Endodermal cell (in vitro differentiated cells): ENCODE measurements around the gene NRP1. TPM values are rescaled to one million over a fixed set of nuclear protein-coding genes. Genes with fewer than 3 reads are reported as not detected.
"Not testable (repeated sequence)": the region's sequence is repeated elsewhere in the genome, so short reads cannot be mapped to it uniquely, and the experiment has no call there.

ENCODE experiments used
- DNase-seq: peaks from one replicate; pipeline ENCODE4 v3.0.0-alpha.2; 2017
- H3K27ac ChIP-seq: 2 replicates; pipeline ENCODE4 v1.5.1; 2013; ENCODE audit warnings: mild to moderate bottlenecking, low read depth, low read length, moderate library complexity
- H3K27me3 ChIP-seq: 2 replicates; pipeline ENCODE4 v1.6.1; 2013; ENCODE audit warnings: mild to moderate bottlenecking, low read length, moderate library complexity; ENCODE audit not compliant: insufficient read depth, control insufficient read depth, poor library complexity, severe bottlenecking
- H3K36me3 ChIP-seq: 2 replicates; pipeline ENCODE4 v1.7.0; 2013; ENCODE audit warnings: mild to moderate bottlenecking, low read length, moderate library complexity; ENCODE audit not compliant: control insufficient read depth, insufficient read depth
- H3K4me1 ChIP-seq: one replicate; pipeline ENCODE4 v1.7.0; 2013; ENCODE audit warnings: low read length; ENCODE audit not compliant: control insufficient read depth, insufficient read depth
- H3K4me3 ChIP-seq: 2 replicates; pipeline ENCODE4 v1.5.1; 2013; ENCODE audit warnings: mild to moderate bottlenecking, low read length, moderate library complexity
- H3K9ac ChIP-seq: 2 replicates; pipeline ENCODE4 v1.6.1; 2013; ENCODE audit warnings: mild to moderate bottlenecking, low read length, moderate library complexity; ENCODE audit not compliant: poor library complexity, severe bottlenecking; ENCODE audit errors: extremely low read depth
- H3K9me3 ChIP-seq: 2 replicates; pipeline ENCODE4 v1.6.1; 2013; ENCODE audit warnings: mild to moderate bottlenecking, low read length, moderate library complexity; ENCODE audit not compliant: control insufficient read depth
- H3K27ac Mint-ChIP-seq: 2 replicates; pipeline ENCODE4 v1.8.0; 2020; ENCODE audit warnings: mixed read lengths
- H3K27me3 Mint-ChIP-seq: 2 replicates; pipeline ENCODE4 v1.8.0; 2021; ENCODE audit warnings: mild to moderate bottlenecking, mixed read lengths; ENCODE audit not compliant: insufficient read depth
- H3K36me3 Mint-ChIP-seq: 2 replicates; pipeline ENCODE4 v1.8.0; 2020; ENCODE audit warnings: low read depth, mixed read lengths
- H3K4me1 Mint-ChIP-seq: 2 replicates; pipeline ENCODE4 v1.8.0; 2020; ENCODE audit warnings: mixed read lengths
- H3K4me3 Mint-ChIP-seq: 2 replicates; pipeline ENCODE4 v1.8.0; 2020; ENCODE audit warnings: mild to moderate bottlenecking, moderate library complexity, mixed read lengths
- H3K9me3 Mint-ChIP-seq: 2 replicates; pipeline ENCODE4 v1.8.0; 2020; ENCODE audit warnings: mild to moderate bottlenecking, mixed read lengths
- WGBS, 2 experiments: methylation state at CpG; one replicate each; pipeline versions ENCODE4 v1.1.5 to v1.1.7; 2013; ENCODE audit warnings: missing lambda C conversion rate in 2 of 2, mixed read lengths in 1 of 2; ENCODE audit not compliant: insufficient coverage in 1 of 2, insufficient read length in 1 of 2; 5-methylcytosine and 5-hydroxymethylcytosine counted together
- total RNA-seq, 2 donors: library from RNA; stranded (reverse); fragmentation: NEBNext Ultra II Directional in 1 of 2; extraction: Animal tissue kit (Norgen Biotek cat#: 25700) in 1 of 2; gene quantifications; 2 replicates in 1 of 2; 3 replicates in 1 of 2; pipeline ENCODE4 v1.2.1, GENCODE V29; 2021
- TF ChIP-seq, protein P1 (sequence below): fragments of 200-600 bp; sonication (generic); conservative IDR thresholded peaks from 2 replicates; pipeline ENCODE4 v1.5.0; 2021; ENCODE audit warnings: antibody characterized with exemption, mild to moderate bottlenecking

Gene NRP1
- total RNA-seq, 2 donors from 2014 or later = 20.7 to 30.6 TPM

- Mint-ChIP-seq H3K27me3 (no peaks in the 10 kb centered on the region), H3K4me1 (peaks cover 14% of the 10 kb centered on the region), H3K9me3 (no peaks in the 10 kb centered on the region), H3K4me3 (no peak overlapping the region), H3K36me3 (peaks cover 58% of the 10 kb centered on the region), H3K27ac (no peak overlapping the region)
- no peak for DNase-seq
- peaks cover 10% of the 10 kb centered on the region for H3K9me3 ChIP-seq
- peaks cover 84% of the 10 kb centered on the region for H3K36me3 ChIP-seq
- H3K4me1 ChIP-seq = peaks cover 22% of the 10 kb centered on the region
- TF ChIP-seq, protein P1, sequence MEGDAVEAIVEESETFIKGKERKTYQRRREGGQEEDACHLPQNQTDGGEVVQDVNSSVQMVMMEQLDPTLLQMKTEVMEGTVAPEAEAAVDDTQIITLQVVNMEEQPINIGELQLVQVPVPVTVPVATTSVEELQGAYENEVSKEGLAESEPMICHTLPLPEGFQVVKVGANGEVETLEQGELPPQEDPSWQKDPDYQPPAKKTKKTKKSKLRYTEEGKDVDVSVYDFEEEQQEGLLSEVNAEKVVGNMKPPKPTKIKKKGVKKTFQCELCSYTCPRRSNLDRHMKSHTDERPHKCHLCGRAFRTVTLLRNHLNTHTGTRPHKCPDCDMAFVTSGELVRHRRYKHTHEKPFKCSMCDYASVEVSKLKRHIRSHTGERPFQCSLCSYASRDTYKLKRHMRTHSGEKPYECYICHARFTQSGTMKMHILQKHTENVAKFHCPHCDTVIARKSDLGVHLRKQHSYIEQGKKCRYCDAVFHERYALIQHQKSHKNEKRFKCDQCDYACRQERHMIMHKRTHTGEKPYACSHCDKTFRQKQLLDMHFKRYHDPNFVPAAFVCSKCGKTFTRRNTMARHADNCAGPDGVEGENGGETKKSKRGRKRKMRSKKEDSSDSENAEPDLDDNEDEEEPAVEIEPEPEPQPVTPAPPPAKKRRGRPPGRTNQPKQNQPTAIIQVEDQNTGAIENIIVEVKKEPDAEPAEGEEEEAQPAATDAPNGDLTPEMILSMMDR = no peak
- no peaks in the 10 kb centered on the region for H3K27me3 ChIP-seq
- H3K27ac ChIP-seq = no peak overlapping the region
- WGBS, 2 experiments = 89% methylated on average over 3 of the region's 3 CpGs; no CpG with 5 or more reads in 1 of the 2 experiments
- no peak overlapping the region for H3K9ac ChIP-seq
- no peak overlapping the region for H3K4me3 ChIP-seq
Observed at GRCh38 chr10:33223326-33224000, 111.0 kb downstream of the NRP1 start.

DNA sequence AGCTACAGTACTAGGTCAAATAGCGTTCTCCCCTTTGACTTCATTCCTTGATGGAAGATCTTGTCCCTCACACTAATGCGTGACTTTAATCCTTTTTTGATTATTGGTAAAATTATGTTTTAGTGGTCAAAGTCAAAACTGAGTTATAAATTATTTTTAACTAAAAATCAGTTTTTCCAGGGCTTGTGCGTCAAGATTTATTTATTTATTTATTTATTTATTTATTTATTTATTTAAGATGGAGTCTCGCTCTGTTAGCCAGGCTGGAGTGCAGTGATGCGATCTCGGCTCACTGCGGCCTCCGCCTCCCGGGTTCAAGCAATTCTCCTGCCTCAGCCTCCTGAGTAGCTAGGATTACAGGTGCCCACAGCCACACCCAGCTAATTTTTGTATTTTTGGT is 112.2 kb downstream of the NRP1 start:
- not testable (repeated sequence) for H3K27me3 ChIP-seq, H3K27me3 Mint-ChIP-seq, H3K27ac Mint-ChIP-seq, DNase-seq, H3K27ac ChIP-seq, H3K4me3 Mint-ChIP-seq, H3K4me3 ChIP-seq, H3K9ac ChIP-seq, H3K9me3 ChIP-seq, H3K9me3 Mint-ChIP-seq
- peaks cover 88% of the 10 kb centered on the region for H3K36me3 ChIP-seq
- Mint-ChIP-seq H3K4me1 (peaks cover 14% of the 10 kb centered on the region), H3K36me3 (peaks cover 61% of the 10 kb centered on the region)
- WGBS, 2 experiments = 86 to 100% methylated on average over 1 to 7 of the region's 9 CpGs
- peaks cover 22% of the 10 kb centered on the region for H3K4me1 ChIP-seq

DNA sequence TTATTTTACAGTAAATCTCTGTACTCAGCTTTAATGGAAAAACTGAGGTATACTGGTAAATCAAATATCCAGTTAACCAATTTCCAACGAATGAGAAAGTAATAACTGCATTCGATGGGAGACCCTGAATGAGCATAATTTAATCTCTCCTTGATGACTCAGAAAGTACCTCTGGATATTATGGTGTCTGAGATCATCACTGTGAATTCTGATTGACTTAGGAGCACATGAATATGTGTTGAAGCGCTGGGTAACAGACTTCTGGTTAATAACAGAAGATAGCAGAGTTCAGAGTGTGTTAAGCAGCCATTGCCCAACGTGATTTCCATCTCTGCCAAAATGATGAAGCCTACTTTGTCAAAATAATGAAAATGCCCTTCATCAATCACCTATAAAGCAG is 116.6 kb downstream of the NRP1 start:
- no peaks in the 10 kb centered on the region for H3K9me3 Mint-ChIP-seq
- peaks cover 57% of the 10 kb centered on the region for H3K36me3 Mint-ChIP-seq
- 81% methylated on average over 4 of the region's 4 CpGs for WGBS, 2 experiments
- Histone ChIP-seq H3K9me3 (peaks cover 10% of the 10 kb centered on the region), H3K4me1 (no peaks in the 10 kb centered on the region), H3K27ac (no peak overlapping the region), H3K36me3 (peaks cover 88% of the 10 kb centered on the region), H3K4me3 (no peak overlapping the region), H3K9ac (no peak overlapping the region), H3K27me3 (no peaks in the 10 kb centered on the region)
- no peaks in the 10 kb centered on the region for H3K27me3 Mint-ChIP-seq
- H3K4me3 Mint-ChIP-seq = no peak overlapping the region
- H3K4me1 Mint-ChIP-seq = no peaks in the 10 kb centered on the region
- no peak overlapping the region for H3K27ac Mint-ChIP-seq
- no peak for DNase-seq
- TF ChIP-seq, protein P1 = no peak
